NCI-H2081 treated with DMSO at 0.1 percent for 48 hours (cell line): ENCODE data around the gene NREP.

Source experiments
- DNase-seq: peaks from one replicate; lab custom pipeline; 2025; lab: John Stamatoyannopoulos, UW

NREP gene

DNA sequence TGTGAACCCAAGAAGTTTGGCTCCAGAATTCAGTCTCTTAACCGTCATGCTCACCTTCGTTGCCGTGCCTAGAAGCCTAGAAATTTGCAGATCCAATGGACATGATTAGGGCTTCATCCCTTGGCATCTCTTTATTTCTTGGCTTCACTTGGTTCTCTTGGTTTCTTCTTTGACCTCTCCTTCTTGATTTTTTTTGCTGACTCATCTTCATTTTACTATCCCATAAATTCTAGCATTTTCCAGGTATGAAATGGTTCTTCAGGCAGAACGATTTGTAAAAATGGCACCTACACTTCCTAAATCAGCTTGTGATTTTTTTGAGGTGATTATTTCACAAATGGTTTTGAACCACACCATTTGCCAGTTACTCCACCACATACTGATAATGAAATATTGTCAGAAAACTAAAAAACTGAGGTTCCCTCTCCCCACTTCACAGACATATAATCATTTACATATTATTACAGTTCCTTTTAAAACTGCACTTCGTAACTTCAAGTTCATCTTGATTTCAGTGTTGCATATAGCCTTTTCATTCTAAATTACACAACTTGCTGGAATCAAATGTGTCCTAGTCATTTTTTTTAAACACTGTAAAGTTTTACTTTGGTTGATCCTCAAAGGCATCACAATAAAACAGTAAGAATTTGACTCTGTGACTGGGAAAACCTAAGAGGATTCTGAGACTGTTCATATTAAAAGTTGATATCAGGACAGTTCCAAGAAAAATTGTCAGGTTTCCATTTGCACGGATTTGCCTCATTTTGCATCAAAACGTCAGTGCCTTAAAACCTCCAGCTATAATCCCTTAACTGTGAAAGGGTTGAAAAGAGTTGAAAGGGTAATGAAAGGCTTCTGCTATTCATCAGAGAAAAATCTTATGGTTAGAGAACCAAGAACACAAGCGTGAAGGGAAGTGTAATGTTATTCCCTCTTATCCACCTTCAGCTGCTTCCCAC, 8.9 kb upstream of the NREP start:
- DNase-seq: no peak

DNA sequence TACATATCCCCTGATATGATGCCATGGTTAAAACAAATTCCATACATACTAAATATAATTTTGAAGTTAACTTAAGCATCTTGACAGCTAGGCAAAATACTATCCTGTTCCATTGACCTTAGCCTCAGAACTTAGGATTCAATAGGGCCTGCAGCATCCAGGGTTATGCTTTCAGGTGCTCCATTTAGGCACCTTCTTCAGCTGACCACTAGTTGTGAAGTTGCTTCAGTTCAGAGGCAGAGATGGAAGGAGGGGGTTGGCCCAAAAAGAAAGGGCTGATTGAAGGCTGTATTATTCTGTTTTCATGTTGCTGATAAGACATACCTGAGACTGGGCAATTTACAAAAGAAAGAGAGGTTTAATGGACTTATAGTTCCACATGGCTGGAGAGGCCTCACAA, 7.0 kb upstream of the NREP start:
- DNase-seq: no peak

DNA sequence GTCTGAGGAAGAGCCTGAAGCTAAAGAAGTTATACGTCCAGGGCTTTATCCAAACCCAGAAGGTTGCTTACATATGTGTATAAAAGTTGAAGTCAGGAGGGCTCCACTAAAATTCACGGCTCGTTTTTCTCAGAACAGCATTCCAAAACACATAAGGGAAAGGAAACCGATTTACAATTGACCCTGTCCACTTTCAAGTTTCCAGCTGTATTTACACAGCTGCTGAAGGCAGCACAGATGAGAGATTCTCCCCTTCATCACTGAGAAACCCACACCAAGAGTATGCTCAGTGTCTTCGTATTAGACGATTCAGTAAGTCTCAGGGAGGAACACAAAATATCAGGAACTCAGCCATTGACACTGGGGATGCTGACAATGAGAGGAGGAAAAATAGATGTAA, 5.9 kb upstream of the NREP start:
- DNase-seq: no peak

DNA sequence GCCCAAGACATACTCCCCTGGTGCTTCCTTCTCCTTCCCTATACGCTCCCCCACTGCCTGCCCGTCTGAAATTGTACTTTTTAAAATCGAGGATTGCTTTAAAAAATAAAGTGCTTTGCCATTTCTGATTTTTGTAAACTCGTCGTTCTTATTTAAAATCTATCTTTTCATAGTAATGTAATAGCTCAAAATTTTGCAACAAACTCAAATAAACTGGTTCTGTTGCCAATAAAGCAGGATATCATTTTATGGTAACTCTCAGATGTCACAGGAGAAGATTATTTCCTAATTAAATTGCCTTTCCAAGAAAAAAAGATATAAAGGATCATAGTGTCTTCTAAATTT, 1.3 kb upstream of the NREP start:
- DNase-seq: no peak

DNA sequence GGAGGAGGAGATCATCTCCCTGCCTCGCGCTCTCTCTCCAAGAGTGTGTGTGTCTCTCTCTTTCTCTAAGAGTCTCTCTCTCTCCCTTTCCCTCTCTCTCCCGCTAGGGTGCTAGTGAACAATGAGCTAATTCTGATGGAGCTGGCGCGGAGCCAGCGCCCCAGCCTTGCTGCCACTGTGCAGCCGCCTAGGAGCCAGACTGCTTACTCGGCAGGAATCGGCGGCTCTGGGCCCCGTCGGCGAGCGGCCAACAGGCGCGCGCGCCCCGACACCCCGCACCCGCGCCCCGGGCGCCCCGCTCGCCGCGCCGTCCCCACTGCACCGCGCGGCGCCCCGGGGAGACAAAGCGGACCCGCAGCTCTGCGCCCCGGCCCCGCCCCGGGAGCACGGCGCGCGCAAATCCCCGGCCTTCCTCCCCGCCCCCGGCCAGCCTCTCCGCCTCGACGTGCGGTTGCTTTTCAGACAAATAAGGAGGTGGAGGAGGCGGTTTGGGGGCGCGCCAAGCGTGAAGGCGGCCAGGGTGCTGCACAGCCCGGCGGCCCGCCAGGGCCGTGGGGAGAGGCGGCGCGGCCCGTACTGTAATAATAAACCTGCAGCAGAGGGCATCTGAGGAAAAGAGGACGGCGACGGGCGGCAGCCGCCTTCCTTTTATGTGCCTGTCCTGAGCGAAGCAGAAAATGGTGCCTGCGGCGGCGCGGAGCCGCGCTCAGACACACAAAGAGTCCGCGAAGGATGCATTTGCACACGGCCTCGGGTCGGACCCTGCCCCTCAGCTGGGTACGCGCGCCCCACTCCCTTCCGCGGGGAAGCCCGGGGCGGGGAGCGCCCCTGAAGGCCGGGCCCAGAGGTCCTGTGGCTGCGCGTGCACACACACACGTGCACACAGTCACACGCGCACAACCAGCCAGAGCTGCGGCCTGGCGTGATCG, 625 bp upstream of the NREP start:
- DNase-seq: peak; percentile 34

DNA sequence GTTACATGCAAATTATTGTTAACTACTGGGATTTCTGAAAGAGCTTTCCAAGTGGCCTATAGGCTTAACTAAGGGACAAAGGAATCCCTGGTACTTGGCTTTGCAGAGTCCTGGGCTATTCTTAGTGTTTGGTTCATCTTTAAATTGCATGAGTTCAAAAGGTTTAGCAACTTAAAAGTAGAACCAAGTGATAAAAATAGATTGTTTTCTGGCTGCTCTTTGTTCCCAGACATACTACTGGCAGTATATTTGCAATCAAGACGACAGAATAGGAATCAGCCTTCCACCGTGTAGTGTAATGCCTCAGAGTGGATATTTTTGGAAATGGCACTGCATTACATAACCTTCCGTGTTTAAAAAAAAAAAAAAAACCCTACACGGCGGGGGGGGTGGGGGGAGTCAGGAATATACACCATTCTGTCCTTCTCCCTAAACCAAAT, 1.0 kb downstream of the NREP start:
- DNase-seq: no peak

DNA sequence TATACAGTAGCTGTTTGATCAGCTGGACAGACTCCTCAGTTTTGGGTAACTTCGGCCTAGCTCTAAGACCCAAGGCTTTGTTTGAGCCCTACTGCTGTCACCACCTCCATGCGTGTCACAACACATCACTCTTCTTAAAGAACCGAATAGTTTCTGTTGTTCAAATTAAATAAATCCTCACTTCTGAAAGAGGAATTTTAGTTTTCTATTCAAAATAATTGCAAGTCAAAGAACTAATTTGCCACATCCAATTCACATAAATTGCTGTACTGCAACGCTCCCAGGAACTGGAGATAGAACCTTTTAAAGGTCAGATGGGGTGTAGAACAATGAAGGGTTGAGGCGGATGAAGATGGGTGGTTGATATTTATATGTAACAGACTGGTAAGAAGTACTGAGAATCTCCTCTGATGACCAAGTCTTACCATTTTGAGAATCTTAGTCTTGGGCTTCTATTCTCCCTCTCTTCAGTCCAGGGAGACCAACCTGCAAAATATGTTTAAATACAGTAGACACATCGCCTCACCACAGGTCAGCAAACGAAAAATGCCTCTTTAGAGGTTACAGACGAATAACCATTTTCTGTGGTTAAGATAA, 1.6 kb downstream of the NREP start:
- DNase-seq: no peak

DNA sequence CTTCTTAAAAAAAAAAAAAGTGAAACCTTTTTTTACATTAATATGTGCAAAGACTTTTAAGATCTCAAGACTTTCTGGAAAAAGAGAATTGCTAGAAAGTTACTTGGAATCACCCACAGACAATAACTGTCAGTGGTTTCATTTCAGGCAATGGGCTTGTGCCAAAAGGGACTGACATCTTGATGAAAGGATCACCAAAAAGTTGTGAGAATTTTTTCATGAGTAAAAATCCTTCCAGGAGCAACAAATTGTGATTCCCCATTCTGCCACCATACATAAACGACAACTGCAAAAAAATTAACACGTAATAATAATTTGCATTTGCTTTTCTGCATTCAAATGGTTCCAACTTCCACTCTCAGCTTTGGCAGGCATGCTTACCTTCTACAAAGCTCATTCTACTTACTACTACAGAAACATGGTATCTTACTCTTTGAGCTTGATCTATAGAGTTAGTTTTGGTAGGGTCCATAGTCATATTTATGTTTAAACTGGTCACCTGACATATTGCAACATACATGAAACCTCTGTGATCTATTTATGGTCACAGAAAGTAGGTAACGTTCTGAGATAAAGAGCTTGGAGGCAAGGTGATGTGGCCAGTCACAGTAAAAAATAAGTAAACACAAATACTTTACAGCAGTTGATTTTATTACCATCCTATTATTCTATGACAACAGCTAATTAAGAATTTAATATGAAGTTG, 3.0 kb downstream of the NREP start:
- no peak for DNase-seq

DNA sequence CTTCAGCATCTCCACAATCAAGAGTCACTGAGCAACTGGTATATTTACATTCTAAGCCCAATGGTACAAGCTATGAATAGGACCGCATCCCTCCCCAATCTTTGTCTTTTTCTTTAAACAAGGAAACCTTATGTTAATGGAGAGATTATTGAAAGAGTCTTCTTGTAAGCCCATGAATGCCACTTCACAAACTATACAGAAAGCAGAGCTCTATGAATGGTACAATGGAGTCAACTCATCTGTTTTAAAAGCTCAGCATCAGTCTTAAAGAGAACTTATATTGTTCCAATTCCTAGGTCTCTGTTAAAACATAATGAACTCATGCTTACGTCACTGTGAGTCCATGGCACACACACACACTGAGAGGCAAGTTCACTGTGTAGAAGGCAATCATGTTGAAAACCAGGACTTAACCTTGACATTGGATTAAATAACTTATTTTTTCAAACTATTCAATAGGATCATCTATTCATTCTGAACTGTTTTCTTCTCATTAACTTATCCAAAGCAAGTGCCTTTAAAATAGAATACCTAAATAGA, 4.5 kb downstream of the NREP start:
- no peak for DNase-seq

DNA sequence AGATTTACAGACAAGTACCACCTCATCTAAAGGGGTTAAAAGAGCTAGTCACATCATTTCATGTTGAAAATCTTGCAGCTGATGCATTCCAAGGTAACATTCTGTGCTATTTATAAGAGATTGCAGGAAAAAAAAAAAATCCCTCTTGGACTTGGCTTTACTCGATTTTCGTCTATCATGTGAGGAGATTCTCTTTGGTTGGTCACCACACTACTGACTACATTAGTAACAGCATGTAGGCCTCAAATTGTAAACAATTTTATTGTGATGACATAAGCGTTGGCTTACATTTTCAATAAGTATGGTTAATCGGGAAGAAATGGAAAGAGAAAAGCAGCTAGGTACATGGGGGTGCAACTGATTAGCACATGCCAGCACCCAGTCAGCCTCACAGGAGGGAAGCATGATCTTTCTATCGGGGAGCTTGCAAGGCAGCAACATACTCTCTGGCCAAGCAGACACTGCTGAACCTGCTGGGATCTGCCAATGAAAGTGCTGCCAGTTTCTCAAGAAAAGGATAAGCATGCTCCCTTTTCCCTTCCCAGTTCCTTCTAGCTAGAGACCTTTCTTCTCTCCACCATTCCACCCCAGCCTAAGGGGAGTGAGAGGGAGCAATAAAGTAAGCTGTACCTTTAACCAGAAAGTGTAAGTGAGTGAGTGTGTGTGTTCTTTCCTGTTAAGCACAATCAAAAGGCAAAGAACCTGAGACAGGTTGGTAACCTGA, 7.5 kb downstream of the NREP start:
- no peak for DNase-seq

DNA sequence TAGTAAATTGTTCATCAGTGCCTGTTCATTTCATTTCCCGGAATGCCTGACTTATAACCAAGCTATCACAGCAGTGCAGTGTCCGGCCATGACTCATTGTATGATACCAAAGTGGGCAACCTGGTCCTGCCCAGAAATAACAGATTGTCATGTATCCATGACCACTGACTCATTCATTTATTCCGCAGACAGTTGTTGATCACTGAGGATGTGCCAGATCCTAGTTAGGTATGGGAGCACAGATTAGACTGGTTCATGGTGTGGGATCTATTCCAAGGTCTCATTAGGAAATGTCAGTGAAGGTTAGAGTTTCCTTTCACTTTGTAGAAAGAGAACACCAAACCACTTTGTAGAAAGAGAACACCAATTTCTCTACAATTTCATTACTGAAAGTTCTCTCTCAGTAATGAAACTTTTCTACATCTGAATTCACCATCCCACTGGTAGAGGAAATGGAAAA, 8.7 kb downstream of the NREP start:
- DNase-seq: no peak

DNA sequence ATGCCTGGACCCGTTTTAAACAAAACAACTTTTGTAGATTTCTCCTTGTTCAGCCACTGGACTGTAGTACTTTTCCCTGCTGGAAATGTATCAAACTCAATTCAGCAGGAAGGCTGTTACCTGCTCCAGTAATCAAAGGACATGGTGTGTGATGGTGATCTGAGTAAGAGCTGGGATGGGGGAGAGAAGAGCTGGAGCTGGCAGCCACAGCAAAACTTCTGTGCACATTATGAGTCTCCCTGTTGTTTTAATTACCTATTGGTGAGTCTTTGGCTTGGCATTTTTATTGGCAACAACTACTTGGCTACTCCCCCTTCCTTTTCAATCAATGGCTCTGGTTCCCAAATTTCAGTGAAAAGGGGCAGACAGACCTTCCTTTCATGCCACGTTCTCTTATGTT, 9.7 kb downstream of the NREP start:
- no peak for DNase-seq

DNA sequence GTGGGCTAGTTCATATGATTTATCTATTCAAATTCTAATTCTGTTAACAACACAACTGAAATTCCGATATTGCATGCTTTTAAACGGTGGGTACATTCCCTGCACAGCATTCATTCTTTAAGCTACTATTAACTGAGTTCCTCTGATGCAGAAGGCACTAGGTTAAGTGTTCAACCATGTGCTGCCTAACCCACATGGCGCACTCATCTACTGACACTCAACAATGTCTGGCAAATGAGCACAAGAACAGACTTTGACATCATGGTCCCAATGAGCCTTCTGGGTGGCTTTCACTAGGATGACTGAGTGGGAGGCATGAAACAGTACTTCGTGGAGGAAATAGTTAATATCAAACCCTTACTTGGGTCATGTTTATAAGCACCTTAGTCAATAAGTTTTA, 10.2 kb downstream of the NREP start:
- no peak for DNase-seq

DNA sequence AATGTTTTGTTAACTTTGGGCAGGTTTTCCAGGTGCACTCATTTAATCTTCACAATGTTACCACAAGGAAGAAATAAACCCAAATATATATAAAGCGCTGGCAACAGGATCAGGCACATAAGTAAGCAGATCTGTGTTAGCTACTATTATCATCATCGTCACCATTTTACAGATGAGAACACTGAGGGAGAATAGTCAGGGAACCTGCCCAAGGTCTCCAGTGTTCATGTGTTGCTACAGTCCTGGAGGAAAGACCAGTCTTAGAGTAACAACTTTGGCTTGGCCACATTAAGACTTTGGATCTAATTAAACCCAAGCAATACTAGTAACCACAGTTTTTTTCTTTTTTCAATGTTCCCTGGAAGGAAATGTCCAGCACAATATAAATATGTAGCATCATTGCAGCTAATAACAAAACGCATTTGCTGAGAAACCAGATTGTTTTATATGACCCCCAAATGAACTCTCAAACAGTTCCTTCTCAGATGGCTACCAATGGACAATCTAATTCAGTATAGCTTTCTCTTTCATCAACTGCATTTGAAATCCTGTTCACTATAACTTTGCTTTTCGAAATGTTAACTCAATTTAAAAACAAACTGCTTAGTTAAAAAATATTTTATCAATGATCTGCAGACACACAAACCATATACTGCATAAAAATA, 11.8 kb downstream of the NREP start:
- DNase-seq: no peak

DNA sequence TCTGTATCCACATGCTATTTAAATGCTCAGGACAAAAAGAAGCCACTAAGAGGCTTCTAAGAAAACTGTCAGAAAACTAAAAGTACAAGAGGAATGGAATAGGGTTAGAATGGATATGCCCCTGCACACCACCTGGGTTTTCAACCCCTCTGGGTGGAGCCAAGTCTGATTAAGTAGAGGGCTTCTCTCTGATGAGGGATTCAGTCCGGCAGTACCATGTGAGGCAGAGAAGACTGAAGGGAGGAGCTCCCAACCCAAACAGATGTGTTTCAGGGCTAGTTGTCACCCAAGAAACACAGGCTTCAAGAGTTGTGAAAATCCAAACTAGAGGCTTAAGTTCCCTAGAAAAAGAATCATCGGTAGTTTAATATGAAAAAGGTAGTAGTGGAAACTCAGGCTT, 12.5 kb downstream of the NREP start:
- no peak for DNase-seq

DNA sequence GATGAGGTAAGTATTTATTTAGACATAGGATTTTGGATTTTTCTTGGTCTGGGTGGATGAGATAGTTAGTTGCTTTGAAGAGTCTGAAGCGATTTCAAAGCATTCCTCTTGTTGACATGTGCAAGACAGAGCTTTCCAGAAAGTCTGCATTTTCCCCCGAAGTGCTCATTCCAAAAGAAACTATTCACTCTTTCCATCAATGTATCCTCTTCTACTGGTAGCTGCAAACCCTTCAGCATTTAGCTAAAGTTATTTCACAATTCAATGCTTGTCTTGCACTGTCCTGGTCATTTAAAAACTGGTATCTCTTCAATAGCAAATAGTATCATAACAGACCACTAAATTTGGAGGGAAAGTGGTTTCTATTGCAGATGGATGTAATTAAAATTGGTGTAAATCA, 13.0 kb downstream of the NREP start:
- no peak for DNase-seq

DNA sequence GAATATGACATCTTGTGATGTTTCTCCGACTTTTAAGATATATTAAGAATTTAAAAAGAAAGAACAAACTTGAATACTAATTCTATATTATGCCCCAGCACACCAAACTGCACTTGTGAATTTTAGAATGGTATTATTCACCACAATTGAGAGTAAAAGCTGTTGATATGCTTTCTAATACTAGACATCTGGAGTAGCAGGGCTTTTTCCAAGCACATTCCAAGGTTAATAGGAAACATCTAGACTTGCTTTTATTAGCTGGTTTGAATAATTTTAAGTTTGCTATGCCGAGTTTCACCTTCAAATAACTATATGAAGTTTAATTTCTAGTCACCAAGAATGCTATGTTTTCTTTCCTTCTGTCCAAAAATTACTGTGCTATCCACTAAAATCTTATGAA, 13.5 kb downstream of the NREP start:
- DNase-seq: no peak

DNA sequence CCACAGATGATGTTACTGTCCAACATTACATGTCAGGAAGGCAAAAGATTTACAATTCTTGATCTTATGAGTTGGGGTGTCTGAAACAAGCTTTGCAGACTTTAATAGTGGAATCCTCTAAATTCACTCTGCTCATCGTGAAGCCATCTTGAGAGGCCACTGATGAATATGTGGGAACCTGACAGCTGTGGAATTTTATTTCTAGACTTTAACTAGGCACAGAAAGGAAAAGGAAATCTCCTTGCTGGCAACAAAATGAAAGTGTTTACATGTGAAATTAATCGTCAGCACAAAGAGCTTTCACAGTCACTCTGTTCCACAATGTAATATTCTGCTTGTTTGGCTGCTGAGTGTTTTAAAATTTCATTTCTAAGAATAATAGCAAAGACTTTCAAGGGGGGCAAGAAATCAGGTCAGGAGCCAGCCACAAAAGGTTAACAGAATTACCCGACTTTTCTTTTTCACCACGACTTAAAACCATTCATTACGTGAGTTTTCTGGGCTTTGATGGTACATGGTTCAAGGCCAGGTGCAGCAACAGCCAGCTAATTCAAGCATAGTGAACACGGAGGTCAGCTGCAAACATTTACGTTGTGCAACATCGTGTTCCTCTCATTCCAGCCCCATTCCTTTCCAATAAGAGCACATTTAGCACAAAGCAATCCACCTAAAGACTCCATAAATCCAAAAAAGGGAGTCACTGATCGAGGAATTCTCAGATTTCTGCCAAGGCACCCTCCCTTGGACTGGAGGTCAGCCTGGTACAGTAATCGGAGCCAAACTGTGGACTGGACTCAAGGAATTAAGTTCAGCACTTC, 14.6 kb downstream of the NREP start:
- no peak for DNase-seq

DNA sequence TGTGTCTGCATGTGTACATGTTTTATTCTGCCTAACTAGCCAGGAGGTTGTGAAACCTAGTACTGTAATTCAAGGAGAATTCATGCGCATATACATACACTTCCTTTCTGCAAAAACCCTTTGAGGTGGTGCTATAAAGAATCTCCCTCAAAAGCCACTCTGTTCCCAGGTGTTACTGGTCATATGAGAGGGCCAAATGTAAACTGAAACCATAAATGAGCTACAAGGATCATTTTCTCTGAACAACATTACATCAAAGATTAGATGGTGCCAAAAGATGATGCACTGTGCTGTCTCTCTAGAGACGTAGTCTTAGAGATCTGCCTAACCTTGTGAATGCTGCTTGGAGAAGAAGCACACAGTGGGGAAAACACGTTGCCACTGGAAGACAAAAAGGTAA, 15.7 kb downstream of the NREP start:
- no peak for DNase-seq

DNA sequence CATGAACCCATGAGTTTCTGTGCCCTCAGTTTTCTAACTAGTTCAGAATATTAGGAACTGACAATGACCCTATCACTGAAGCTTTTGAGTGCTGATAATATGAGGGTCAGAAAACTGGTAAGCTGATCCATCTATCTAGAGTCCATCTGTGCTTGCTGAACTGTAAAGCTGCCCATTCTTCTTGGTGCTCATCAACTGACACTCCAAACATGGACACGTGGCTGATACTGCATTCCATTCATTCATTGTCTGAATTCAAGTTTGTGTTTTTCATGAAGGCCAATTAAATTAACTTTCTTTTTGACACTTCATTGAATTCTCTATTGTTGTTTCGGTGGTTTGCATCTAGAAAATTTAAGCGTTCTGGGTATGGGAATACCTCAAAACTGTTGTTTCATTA, 17.6 kb downstream of the NREP start:
- no peak for DNase-seq
